H4 (cell line): Measurements from ENCODE around the gene CIT. TPM values are rescaled to one million over a fixed set of nuclear protein-coding genes. Genes with fewer than 3 reads are reported as not detected.
A peak's percentile ranks its signal among the peaks of the same experiment; 100 is the strongest.

Source experiments
- DNase-seq: peaks from one replicate; pipeline ENCODE4 v3.0.0-alpha.2; 2015; ENCODE audit warnings: low spot score
- total RNA-seq: library from RNA; depleted of rRNA; stranded (reverse); fragments of >200 nt; shearing (Covaris generic); gene quantifications from 2 replicates; pipeline ENCODE4 v1.2.3, GENCODE V29; 2014

The CIT gene
- total RNA-seq, 1 experiment from 2014 or later, result 16.9 TPM

GRCh38 chr12:119696943-119697342, 180.2 kb downstream of the CIT start:
- no peak for DNase-seq

- no peak for DNase-seq
Measured at GRCh38 chr12:119695034-119695433, 182.1 kb downstream of the CIT start.

GRCh38 chr12:119694111-119694510, 183.0 kb downstream of the CIT start:
- DNase-seq, result no peak

GRCh38 chr12:119693511-119693910, 183.6 kb downstream of the CIT start:
- DNase-seq, result no peak

- DNase-seq, result peak; percentile 90
Measured at GRCh38 chr12:119692997-119693396, 184.1 kb downstream of the CIT start.

GRCh38 chr12:119692410-119692809, 184.7 kb downstream of the CIT start:
- DNase-seq, result no peak

- DNase-seq, result no peak
Measured at GRCh38 chr12:119691202-119691810, 185.8 kb downstream of the CIT start.

- no peak for DNase-seq
Measured at GRCh38 chr12:119689935-119690500, 187.1 kb downstream of the CIT start.

GRCh38 chr12:119687879-119688278, 189.2 kb downstream of the CIT start:
- DNase-seq, result no peak

GRCh38 chr12:119687406-119687805, 189.7 kb downstream of the CIT start:
- DNase-seq, result no peak

GRCh38 chr12:119686776-119687175, 190.3 kb downstream of the CIT start:
- no peak for DNase-seq

- DNase-seq, result no peak
Measured at GRCh38 chr12:119686355-119686754, 190.8 kb downstream of the CIT start.

GRCh38 chr12:119685375-119685774, 191.7 kb downstream of the CIT start:
- no peak for DNase-seq

GRCh38 chr12:119684711-119685369, 192.3 kb downstream of the CIT start:
- DNase-seq, result no peak

GRCh38 chr12:119683816-119684215, 193.3 kb downstream of the CIT start:
- DNase-seq, result no peak

- DNase-seq, result no peak
Measured at GRCh38 chr12:119683413-119683812, 193.7 kb downstream of the CIT start.

- DNase-seq, result no peak
Measured at GRCh38 chr12:119682639-119683252, 194.4 kb downstream of the CIT start.

- DNase-seq, result no peak
Measured at GRCh38 chr12:119681728-119682638, 195.1 kb downstream of the CIT start.

GRCh38 chr12:119681111-119681510, 196.0 kb downstream of the CIT start:
- no peak for DNase-seq

GRCh38 chr12:119679490-119679889, 197.6 kb downstream of the CIT start:
- no peak for DNase-seq

GRCh38 chr12:119679081-119679480, 198.0 kb downstream of the CIT start:
- no peak for DNase-seq

- DNase-seq, result no peak
Measured at GRCh38 chr12:119678459-119678858, 198.7 kb downstream of the CIT start.
